ENCODE data around the gene GPSM1.

GPSM1 gene

DNA sequence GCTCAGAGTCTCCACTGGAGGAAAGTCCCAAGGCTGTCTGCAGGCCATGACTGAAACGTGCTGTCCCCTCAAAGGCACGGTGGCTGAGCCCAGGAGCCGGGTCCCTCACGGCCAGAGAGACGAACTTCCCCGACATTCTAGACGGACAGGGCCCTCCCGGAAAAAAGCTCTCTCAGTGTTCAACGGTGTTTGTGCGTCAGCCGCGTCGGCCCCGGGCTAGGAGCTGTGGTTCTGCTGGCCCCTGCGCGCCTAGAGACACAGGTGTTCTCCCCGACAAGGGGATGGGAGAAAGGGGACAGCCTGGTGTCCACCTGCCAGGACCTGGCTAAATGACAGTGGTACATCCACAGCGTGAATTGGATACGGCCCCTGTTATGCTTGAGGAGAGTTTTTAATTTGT is 5.8 kb upstream of the GPSM1 start:
- no peak overlapping the region for H3K4me3 ChIP-seq (IDR thresholded peaks at IDR 0.05; ENCODE audit: insufficient read depth, low read depth, low read length)
- no peaks in the 10 kb centered on the region for H3K4me1 ChIP-seq (ENCODE audit: low read depth, poor library complexity, severe bottlenecking)
- no peak overlapping the region for H3K27ac ChIP-seq

DNA sequence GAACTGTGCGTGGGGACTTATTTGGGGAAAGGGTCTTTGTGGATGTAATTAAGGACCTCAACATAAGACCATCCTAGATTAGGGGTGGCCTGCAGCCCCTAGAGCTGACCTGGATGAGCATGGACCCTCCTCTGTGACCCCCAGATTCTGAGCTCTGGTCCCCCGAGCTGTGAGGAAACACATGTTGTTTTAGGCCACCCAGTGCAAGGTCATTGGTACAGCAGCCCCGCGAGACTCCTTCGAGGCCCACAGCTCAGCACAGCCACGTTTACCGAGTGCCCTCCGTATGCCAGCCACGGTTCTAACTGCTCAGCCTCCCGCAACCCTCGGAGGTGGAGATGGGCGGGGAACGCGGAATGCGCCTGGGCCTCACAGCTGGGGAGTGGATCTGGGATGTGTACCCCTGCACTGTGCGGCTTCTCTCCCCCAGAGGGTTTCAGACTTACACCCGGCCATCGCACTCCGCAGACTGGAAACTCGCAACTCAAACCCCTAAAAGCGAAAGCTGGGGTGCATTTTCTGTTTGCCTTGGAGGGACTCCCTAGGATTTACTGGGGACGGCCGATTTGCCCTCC is 4.5 kb upstream of the GPSM1 start:
- no peaks in the 10 kb centered on the region for H4K20me1 ChIP-seq (ENCODE audit: insufficient read depth)
- H3K4me3 ChIP-seq (IDR thresholded peaks at IDR 0.05; ENCODE audit: insufficient read depth, low read depth, low read length): no peak overlapping the region
- no peaks in the 10 kb centered on the region for H3K36me3 ChIP-seq (ENCODE audit: insufficient read depth)
- H3K4me1 ChIP-seq (ENCODE audit: low read depth, poor library complexity, severe bottlenecking): no peaks in the 10 kb centered on the region
- TF ChIP-seq, protein P1, sequence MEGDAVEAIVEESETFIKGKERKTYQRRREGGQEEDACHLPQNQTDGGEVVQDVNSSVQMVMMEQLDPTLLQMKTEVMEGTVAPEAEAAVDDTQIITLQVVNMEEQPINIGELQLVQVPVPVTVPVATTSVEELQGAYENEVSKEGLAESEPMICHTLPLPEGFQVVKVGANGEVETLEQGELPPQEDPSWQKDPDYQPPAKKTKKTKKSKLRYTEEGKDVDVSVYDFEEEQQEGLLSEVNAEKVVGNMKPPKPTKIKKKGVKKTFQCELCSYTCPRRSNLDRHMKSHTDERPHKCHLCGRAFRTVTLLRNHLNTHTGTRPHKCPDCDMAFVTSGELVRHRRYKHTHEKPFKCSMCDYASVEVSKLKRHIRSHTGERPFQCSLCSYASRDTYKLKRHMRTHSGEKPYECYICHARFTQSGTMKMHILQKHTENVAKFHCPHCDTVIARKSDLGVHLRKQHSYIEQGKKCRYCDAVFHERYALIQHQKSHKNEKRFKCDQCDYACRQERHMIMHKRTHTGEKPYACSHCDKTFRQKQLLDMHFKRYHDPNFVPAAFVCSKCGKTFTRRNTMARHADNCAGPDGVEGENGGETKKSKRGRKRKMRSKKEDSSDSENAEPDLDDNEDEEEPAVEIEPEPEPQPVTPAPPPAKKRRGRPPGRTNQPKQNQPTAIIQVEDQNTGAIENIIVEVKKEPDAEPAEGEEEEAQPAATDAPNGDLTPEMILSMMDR (conservative IDR thresholded peaks at IDR 0.05; ENCODE audit: low read depth, low read length): no peak
- H2AFZ ChIP-seq (ENCODE audit: low read depth): no peak overlapping the region
- no peak overlapping the region for H3K4me2 ChIP-seq
- peaks cover 87% of the 10 kb centered on the region for H3K27me3 ChIP-seq (ENCODE audit: insufficient read depth, low read depth)
- H3K9ac ChIP-seq: no peak overlapping the region
- H3K79me2 ChIP-seq (ENCODE audit: insufficient read depth, low read depth): no peaks in the 10 kb centered on the region
- H3K27ac ChIP-seq: no peak overlapping the region

More for the DNA sequence above, 5.8 kb upstream of the GPSM1 start:
- Histone ChIP-seq H3K27me3 (ENCODE audit: insufficient read depth, low read depth) (peaks cover 96% of the 10 kb centered on the region), H2AFZ (ENCODE audit: low read depth) (no peak overlapping the region), H3K9ac (no peak overlapping the region), H4K20me1 (ENCODE audit: insufficient read depth) (no peaks in the 10 kb centered on the region), H3K79me2 (ENCODE audit: insufficient read depth, low read depth) (no peaks in the 10 kb centered on the region), H3K4me2 (no peak overlapping the region), H3K36me3 (ENCODE audit: insufficient read depth) (no peaks in the 10 kb centered on the region)
- TF ChIP-seq, protein P1 (conservative IDR thresholded peaks at IDR 0.05; ENCODE audit: low read depth, low read length): no peak

DNA sequence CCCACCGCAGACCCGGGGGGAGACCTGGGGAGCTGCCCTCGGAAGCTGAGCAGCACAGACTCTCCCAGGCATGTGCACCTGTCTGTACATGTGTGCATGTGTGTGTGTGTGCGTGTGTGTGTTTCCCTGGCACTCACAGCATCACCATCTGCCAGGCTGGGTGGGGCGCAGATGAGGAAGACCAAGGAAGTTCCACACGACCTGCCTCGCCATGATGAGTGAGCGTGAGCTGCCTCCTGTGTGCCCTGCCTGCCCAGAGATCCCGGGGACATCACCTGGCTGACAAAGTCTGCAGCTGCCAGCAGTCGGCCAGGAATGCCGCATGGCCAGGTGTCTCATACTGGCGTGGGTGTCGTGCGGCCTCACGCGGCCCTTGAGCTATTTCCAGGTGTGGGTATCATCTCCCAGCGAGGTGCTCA is 4.0 kb upstream of the GPSM1 start:
- Histone ChIP-seq H4K20me1 (ENCODE audit: insufficient read depth) (no peaks in the 10 kb centered on the region), H3K27me3 (ENCODE audit: insufficient read depth, low read depth) (peaks cover 87% of the 10 kb centered on the region), H3K9ac (no peak overlapping the region), H3K27ac (no peak overlapping the region), H3K4me2 (no peak overlapping the region), H3K36me3 (ENCODE audit: insufficient read depth) (no peaks in the 10 kb centered on the region), H3K4me1 (ENCODE audit: low read depth, poor library complexity, severe bottlenecking) (no peaks in the 10 kb centered on the region), H3K4me3 (IDR thresholded peaks at IDR 0.05; ENCODE audit: insufficient read depth, low read depth, low read length) (no peak overlapping the region), H3K79me2 (ENCODE audit: insufficient read depth, low read depth) (no peaks in the 10 kb centered on the region), H2AFZ (ENCODE audit: low read depth) (no peak overlapping the region)
- TF ChIP-seq, protein P1 (conservative IDR thresholded peaks at IDR 0.05; ENCODE audit: low read depth, low read length): no peak

DNA sequence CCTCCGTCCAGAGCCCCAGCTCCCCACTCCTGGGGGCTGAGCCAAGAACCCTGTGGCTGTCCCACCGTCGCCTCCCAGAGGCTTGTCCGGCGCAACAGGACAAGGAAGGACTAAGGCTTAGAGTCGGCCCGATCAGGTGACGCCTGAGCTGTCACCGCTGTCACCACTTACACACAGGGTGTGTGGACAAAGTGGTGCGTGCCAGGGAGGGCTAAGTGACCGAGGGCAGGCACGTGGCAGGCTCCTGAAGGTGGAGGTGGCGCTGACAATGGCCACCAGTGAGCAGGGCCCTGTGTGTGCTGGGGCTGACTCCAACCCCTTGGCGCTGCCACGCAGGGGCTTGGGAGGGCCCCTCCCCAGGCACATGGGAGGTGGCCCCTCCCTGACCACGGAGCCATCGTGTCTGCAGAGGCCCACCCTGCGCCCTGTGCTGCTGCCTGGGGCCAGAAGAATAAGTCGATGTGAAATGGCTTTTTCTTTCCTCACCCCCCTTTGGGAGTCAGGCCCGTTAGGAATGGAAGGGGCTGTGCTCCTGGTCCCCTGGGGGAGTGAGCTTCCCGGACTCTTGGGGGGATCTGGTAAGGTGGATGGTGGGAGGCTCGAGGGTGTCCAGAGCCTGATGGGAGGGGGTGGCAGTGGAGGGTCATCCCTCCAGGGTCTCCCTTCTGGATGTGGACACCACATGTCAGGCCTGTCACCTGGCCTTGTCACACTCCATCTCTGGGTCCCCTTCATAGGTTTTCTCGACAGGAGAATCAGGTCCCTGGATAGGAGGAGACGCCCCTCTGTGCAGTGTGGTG is 2.6 kb upstream of the GPSM1 start:
- Histone ChIP-seq H3K9ac (no peak overlapping the region), H3K4me3 (IDR thresholded peaks at IDR 0.05; ENCODE audit: insufficient read depth, low read depth, low read length) (no peak overlapping the region), H3K4me1 (ENCODE audit: low read depth, poor library complexity, severe bottlenecking) (no peaks in the 10 kb centered on the region), H4K20me1 (ENCODE audit: insufficient read depth) (no peaks in the 10 kb centered on the region), H3K27me3 (ENCODE audit: insufficient read depth, low read depth) (peaks cover 89% of the 10 kb centered on the region), H3K36me3 (ENCODE audit: insufficient read depth) (no peaks in the 10 kb centered on the region), H3K4me2 (no peak overlapping the region), H3K79me2 (ENCODE audit: insufficient read depth, low read depth) (no peaks in the 10 kb centered on the region), H2AFZ (ENCODE audit: low read depth) (no peak overlapping the region), H3K27ac (no peak overlapping the region)
- TF ChIP-seq, protein P1 (conservative IDR thresholded peaks at IDR 0.05; ENCODE audit: low read depth, low read length): no peak

Data from KMS-11 (cell line).